Peyer's patch (tissue), 4 donors: ENCODE data around the gene ANTXR1. TPM values are rescaled to one million over a fixed set of nuclear protein-coding genes. Genes with fewer than 3 reads are reported as not detected.

Experiments
- DNase-seq, 3 donors: peaks; one replicate each; pipeline ENCODE4 v3.0.0-alpha.2; 2017 to 2019
- H3K27ac ChIP-seq, 4 donors: fragments of 200-600 bp; sonication (generic); one replicate each; pipeline ENCODE4 v1.5.1; 2016 to 2019
- H3K27me3 ChIP-seq, 2 donors: fragments of 200-600 bp; sonication (generic); one replicate each; pipeline ENCODE4 v1.5.1; 2019
- H3K36me3 ChIP-seq, 3 donors: fragments of 200-600 bp; sonication (generic); one replicate each; pipeline ENCODE4 v1.5.1; 2016 to 2019
- H3K4me1 ChIP-seq, 4 donors: fragments of 200-600 bp; sonication (generic); one replicate each; pipeline ENCODE4 v1.5.1; 2016 to 2019
- H3K4me3 ChIP-seq, 4 donors: fragments of 200-600 bp; sonication (generic); 1 replicate in 3 of 4; 2 replicates in 1 of 4; pipeline ENCODE4 v1.5.1; 2016 to 2019; ENCODE audit warnings: mild to moderate bottlenecking in 1 of 4
- H3K9me3 ChIP-seq, 4 donors: fragments of 200-600 bp; sonication (generic); one replicate each; pipeline ENCODE4 v1.5.1; 2016 to 2019; ENCODE audit warnings: mild to moderate bottlenecking in 1 of 4
- POLR2A ChIP-seq, 2 donors: fragments of 450-650 bp; IDR thresholded peaks; one replicate each; pipeline ENCODE4 v1.5.1; 2017; ENCODE audit warnings: antibody characterized with exemption in 2 of 2, mild to moderate bottlenecking in 2 of 2, moderate library complexity in 2 of 2
- total RNA-seq, 4 donors: library from RNA; depleted of rRNA; stranded (reverse); fragments of >200 nt; gene quantifications; one replicate each; pipeline ENCODE4 v1.1.0, GENCODE V29; 2016
- TF ChIP-seq, protein P1 (sequence below), 6 experiments: fragments of 450-650 bp in 4 of 6; fragments of 200-600 bp in 2 of 6; sonication (generic) in 1 of 6; IDR thresholded peaks; one replicate each; pipeline ENCODE4 v1.5.1; 2017 to 2019; ENCODE audit warnings: antibody characterized with exemption in 6 of 6, mild to moderate bottlenecking in 3 of 6, moderate library complexity in 1 of 6

ANTXR1 gene
- total RNA-seq, 4 donors from 2014 or later = 5.4 to 39.6 (median 25.0) TPM

DNA sequence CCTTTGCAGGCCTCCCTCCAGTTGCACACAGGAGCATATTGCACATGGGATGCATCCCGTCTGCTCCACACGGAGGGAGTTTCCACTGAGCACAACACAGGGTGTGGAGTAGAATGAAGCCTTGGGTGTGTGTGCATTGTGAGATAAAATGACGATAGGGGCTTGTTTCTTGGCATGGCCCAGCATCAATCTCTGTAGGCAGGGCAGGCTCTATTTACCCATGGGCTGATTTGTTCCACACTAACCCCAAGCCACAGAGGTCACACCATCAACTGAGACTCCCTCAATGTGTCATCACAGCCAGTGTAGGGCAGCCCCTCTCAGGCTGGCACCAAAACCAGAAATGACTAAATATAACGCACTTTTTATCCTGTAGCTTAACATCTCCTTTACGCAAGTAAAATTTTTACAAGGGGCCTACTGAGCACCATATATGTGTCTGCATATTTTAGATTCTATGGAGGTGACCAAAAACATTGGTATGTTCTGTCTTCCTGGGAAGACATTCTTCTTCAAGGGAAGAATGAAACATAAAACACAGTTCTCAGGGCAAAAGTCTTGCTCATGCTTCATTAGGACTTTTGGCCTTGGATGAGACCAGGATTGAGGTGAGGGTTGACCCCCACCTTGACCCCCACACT lies 41.3 kb upstream of the ANTXR1 start:
- TF ChIP-seq, protein P1, sequence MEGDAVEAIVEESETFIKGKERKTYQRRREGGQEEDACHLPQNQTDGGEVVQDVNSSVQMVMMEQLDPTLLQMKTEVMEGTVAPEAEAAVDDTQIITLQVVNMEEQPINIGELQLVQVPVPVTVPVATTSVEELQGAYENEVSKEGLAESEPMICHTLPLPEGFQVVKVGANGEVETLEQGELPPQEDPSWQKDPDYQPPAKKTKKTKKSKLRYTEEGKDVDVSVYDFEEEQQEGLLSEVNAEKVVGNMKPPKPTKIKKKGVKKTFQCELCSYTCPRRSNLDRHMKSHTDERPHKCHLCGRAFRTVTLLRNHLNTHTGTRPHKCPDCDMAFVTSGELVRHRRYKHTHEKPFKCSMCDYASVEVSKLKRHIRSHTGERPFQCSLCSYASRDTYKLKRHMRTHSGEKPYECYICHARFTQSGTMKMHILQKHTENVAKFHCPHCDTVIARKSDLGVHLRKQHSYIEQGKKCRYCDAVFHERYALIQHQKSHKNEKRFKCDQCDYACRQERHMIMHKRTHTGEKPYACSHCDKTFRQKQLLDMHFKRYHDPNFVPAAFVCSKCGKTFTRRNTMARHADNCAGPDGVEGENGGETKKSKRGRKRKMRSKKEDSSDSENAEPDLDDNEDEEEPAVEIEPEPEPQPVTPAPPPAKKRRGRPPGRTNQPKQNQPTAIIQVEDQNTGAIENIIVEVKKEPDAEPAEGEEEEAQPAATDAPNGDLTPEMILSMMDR (IDR thresholded peaks at IDR 0.05) = no peak
- TF ChIP-seq POLR2A (IDR thresholded peaks at IDR 0.05) = no peak
- H3K27ac ChIP-seq = no peak overlapping the region
- DNase-seq = no peak

DNA sequence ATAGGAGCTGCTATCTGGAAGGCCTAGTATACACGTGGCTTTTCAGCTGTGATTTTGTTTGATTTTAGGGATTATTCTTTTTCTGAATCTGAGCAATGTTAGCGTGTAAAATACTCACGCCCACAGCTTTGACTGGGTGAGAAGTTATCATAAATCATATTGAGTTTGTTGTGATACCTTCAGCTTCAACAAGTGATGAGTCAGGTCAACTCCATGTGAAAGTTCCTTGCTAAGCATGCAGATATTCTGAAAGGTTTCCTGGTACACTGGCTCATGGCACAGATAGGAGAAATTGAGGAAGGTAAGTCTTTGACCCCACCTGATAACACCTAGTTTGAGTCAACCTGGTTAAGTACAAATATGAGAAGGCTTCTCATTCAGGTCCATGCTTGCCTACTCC lies 38.7 kb upstream of the ANTXR1 start, which contains the start of gene GKN1:
Gene GKN1, plus strand, starts transcription at position 386 of the 400 bp plus-strand sequence. CDS start 42 bp downstream, outside the sequence.
- no peaks in the 10 kb centered on the region for H3K27me3 ChIP-seq
- TF ChIP-seq, protein P1 (IDR thresholded peaks at IDR 0.05) = no peak
- TF ChIP-seq POLR2A (IDR thresholded peaks at IDR 0.05) = no peak
- H3K4me3 ChIP-seq = no peak within 1 kb of the TSS
- H3K4me1 ChIP-seq = no peaks in the 10 kb centered on the region
- no peak within 1 kb of the TSS for H3K27ac ChIP-seq
- DNase-seq = no peak
- no peaks in the 10 kb centered on the region for H3K9me3 ChIP-seq
- no peaks in the 10 kb centered on the region for H3K36me3 ChIP-seq

More for the DNA sequence above, 41.3 kb upstream of the ANTXR1 start:
- Histone ChIP-seq H3K27me3 (no peaks in the 10 kb centered on the region), H3K4me1 (no peaks in the 10 kb centered on the region), H3K36me3 (no peaks in the 10 kb centered on the region), H3K4me3 (no peak overlapping the region), H3K9me3 (no peaks in the 10 kb centered on the region)

DNA sequence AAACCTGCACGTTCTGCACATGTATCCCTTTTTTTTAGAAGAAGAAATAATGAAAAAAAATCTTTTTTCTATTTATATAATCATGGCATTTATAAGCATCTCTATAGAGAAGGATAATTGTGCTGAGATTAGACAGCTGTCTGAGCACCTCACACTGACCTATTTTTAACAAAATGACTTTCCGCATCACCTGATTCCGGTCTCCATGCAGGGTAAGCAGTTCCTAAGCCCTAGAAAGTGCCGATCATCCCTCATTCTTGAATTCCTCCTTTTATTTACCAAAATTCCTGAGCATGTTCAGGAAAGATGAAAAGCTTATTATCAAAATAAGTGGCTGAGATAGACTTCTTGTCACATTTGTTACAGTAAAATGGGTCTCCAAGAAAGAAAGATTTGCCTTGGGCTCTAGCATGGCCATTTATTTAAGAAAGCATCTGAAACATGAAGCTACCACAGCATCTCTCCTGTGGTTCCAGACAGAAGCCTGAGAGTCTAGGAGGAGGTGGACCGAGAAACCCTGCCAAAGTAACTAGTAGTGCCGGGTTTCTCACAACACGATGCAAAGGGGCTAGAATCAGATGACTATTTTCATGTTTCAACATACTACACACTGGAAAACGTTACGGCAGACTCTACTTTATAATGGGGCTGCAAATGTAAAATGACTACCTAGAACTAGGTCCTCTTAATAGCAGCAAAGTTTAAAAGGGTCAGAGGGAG lies 37.9 kb upstream of the ANTXR1 start:
- no peaks in the 10 kb centered on the region for H3K9me3 ChIP-seq
- no peak overlapping the region for H3K27ac ChIP-seq
- TF ChIP-seq, protein P1 (IDR thresholded peaks at IDR 0.05) = no peak
- no peak for TF ChIP-seq POLR2A (IDR thresholded peaks at IDR 0.05)
- H3K4me3 ChIP-seq = no peak overlapping the region
- H3K36me3 ChIP-seq = no peaks in the 10 kb centered on the region
- no peak for DNase-seq
- no peaks in the 10 kb centered on the region for H3K27me3 ChIP-seq
- H3K4me1 ChIP-seq = no peaks in the 10 kb centered on the region

DNA sequence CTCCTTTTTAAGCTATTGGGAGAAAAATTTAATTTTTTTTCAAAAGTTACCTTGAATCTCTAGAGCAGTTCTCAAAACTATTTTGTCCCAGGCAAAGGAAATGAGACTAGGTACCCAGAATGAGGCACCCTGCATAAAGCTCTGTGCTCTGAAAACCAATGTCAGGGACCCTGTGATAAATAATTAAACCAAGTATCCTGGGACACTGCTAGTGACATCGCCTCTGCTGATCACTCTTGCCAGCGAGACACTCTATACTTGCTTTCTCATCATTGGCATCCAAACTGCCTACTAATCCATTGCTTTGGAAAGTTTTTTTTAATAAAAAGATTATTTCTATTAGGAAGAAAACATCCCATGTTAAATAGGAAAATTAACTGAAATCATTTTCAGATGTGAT lies 37.1 kb upstream of the ANTXR1 start:
- H3K27ac ChIP-seq = no peak overlapping the region
- TF ChIP-seq POLR2A (IDR thresholded peaks at IDR 0.05) = no peak
- TF ChIP-seq, protein P1 (IDR thresholded peaks at IDR 0.05) = no peak
- H3K4me1 ChIP-seq = no peaks in the 10 kb centered on the region
- no peaks in the 10 kb centered on the region for H3K27me3 ChIP-seq
- H3K9me3 ChIP-seq = no peaks in the 10 kb centered on the region
- no peak overlapping the region for H3K4me3 ChIP-seq
- DNase-seq = no peak
- H3K36me3 ChIP-seq = no peaks in the 10 kb centered on the region

DNA sequence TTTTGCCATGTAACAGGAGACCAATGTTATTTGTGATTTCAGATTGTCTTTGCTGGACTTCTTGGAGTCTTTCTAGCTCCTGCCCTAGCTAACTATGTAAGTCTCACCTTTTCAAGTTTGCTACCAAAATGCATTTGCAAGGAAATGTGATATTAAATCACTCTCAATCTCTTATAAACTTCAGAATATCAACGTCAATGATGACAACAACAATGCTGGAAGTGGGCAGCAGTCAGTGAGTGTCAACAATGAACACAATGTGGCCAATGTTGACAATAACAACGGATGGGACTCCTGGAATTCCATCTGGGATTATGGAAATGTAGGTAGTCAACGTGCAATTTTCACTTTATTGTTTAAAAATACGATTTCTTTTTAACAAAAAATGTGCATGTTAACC lies 35.5 kb upstream of the ANTXR1 start:
- no peaks in the 10 kb centered on the region for H3K4me1 ChIP-seq
- H3K27ac ChIP-seq = no peak overlapping the region
- TF ChIP-seq, protein P1 (IDR thresholded peaks at IDR 0.05) = no peak
- TF ChIP-seq POLR2A (IDR thresholded peaks at IDR 0.05) = no peak
- DNase-seq = no peak
- H3K4me3 ChIP-seq = no peak overlapping the region
- no peaks in the 10 kb centered on the region for H3K36me3 ChIP-seq
- H3K27me3 ChIP-seq = no peaks in the 10 kb centered on the region
- no peaks in the 10 kb centered on the region for H3K9me3 ChIP-seq
